GM18519 (cell line): Measurements from ENCODE around the gene MATK.

Source experiments
- ATAC-seq: cut with Tn5 transposase; IDR thresholded peaks from one replicate; pipeline ENCODE4 v1.9.1; 2021; ENCODE audit warnings: mild to moderate bottlenecking, moderate library complexity; ENCODE audit not compliant: unreplicated experiment, low FRiP score

The MATK gene

DNA sequence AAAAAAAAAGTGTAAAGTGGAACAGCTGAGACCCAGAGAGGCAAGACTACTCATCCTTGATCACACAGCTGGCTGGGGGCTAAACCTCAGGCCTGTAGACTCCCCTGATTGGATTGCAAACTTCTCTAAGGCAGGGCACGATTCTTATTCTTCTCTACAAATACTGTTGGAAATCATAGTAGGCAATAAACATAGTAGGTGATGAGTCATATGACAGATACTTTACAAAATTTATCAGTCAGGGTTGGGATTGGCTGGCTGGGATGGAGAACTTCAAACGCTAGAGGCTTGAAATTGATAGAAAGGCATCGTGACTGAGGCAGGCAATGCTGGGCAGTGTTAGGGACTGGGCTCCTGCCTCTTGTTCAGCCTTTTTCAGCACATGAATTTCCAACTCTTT lies 5.9 kb upstream of the MATK start:
- ATAC-seq, result no peak

- ATAC-seq, result no peak
These were observed 4.8 kb upstream of the MATK start for GRCh38 chr19:3790941-3791340.

GRCh38 chr19:3790209-3790734 lies 4.1 kb upstream of the MATK start:
- ATAC-seq, result no peak

GRCh38 chr19:3788996-3789778 lies 3.0 kb upstream of the MATK start:
- no peak for ATAC-seq

GRCh38 chr19:3785451-3785937 lies 687 bp downstream of the MATK start:
- ATAC-seq, result no peak

DNA sequence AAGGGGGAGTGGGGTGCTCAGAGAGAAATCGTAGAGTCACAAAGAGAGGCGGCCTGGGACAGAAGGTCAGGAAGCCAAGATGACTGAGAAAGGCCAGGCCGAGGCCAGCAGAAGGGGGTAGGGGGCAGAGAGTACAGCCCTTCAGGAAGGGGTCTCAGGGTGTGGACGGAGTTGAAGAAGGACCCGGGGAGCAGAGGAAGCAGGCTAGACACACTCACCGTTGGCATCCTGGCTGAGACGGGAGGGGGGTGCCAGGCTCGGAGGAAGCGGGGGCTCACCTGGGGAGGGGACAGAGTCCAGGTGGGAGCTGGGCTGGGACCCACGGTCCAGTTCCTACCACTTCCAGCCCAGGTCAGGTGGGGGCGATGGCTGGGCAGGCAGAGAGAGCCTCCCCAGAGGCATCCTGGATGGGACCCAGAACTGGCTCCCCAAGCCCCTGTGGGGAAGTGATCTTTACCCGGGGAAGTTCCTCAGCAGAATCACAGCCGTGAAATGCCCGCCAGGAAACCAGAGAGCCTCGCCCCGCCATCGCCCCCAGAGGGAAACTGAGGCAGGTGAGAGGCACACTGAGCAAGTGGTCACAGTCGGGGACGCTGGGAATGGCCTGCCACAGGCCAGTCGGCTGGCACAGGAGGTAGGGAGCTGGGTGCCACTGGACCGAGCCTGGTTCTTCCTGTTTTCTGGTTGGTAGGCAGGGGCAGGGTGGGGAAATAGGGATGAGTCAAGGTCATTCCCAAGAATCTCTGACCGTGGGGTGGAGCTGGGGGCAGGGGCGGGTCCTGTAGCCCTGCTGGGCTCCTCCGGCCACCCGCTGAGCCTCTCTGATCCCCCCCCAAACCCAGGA lies 1.4 kb downstream of the MATK start:
- ATAC-seq, result no peak

GRCh38 chr19:3783660-3784584 lies 2.3 kb downstream of the MATK start:
- no peak for ATAC-seq

- no peak for ATAC-seq
These were observed 3.3 kb downstream of the MATK start for GRCh38 chr19:3782903-3783302.

DNA sequence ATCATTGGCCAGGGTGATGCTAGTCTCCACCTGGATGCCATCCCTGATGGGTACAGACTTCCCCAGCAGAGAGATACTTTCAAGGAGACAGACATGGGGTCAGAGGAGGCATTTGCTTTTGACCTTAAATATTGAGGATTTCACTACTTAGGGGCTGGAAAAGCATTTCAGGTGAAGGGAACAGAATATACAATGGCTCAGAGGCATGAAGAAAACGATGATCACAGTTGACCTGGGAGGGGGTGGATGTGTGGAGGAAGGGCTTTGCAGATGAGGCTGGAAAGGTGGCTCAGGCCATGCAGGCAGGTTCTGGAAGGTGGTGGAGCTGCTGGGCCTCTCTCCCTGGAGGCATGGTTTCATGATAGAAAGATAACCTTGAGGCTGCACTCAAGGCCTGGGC lies 3.9 kb downstream of the MATK start:
- no peak for ATAC-seq

- ATAC-seq, result no peak
These were observed 4.6 kb downstream of the MATK start for GRCh38 chr19:3781603-3782002.

- no peak for ATAC-seq
These were observed 5.3 kb downstream of the MATK start for GRCh38 chr19:3780786-3781304.

- no peak for ATAC-seq
These were observed 7.1 kb downstream of the MATK start for GRCh38 chr19:3778899-3779723.

- no peak for ATAC-seq
These were observed 7.9 kb downstream of the MATK start for GRCh38 chr19:3778104-3778867.

DNA sequence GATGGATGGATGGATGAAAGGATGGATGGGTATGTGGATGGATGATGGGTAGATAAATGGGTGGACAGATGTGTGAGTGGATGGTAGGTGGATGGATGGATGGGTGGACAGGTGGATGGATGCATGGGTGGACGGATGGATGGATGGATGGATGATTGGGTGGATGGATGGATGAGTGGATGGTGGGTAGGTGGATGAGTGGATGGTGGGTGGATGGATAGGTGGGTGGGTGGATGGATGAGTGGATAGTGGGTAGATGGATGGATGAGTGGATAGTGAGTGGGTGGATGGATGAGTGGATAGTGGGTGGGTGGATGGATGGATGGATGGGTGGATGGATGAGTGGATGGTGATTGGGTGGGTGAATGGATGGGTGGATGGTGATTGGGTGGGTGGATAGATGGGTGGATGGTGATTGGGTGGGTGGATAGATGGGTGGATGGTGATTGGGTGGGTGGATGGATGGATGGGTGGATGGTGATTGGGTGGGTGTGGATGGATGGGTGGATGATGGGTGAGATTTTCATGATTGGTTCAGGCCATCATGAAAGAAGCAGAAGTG lies 9.6 kb downstream of the MATK start:
- no peak for ATAC-seq

DNA sequence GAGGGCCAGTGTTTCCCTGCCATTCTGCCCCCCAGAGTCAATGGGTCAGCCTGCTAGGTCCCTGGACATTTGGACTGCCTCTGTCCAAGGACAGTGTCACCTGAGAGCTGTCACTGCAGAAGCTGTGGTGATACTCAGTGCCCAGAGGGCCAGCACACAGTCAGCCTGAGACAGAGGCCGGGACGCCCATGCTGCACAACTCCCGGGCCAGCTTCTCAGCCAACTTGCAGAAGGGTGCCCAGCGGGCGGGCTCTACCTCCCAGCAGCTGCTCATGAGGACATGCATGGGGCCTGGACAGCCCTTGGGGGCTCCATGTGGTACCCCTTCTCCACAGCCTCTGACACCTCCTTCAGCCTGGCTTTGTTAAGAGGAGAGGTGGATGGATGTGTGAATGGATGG lies 10.3 kb downstream of the MATK start:
- no peak for ATAC-seq

DNA sequence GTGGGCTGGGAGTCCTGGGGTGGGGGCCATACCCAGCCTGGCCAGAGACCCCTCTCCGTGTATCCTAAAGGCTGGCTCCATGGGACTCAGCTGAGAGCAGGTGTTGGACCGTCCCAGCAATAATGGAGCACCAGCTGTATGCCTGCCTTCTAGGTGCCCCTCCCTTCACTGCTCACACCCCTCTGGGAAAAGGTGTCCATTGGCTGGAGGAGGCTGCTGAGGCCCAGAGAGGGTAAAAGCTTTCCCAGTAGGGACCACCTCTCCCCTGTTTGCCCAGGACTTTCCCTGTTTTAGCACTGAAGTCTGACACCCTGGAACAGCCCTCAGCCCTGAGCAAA lies 10.8 kb downstream of the MATK start:
- ATAC-seq, result no peak

DNA sequence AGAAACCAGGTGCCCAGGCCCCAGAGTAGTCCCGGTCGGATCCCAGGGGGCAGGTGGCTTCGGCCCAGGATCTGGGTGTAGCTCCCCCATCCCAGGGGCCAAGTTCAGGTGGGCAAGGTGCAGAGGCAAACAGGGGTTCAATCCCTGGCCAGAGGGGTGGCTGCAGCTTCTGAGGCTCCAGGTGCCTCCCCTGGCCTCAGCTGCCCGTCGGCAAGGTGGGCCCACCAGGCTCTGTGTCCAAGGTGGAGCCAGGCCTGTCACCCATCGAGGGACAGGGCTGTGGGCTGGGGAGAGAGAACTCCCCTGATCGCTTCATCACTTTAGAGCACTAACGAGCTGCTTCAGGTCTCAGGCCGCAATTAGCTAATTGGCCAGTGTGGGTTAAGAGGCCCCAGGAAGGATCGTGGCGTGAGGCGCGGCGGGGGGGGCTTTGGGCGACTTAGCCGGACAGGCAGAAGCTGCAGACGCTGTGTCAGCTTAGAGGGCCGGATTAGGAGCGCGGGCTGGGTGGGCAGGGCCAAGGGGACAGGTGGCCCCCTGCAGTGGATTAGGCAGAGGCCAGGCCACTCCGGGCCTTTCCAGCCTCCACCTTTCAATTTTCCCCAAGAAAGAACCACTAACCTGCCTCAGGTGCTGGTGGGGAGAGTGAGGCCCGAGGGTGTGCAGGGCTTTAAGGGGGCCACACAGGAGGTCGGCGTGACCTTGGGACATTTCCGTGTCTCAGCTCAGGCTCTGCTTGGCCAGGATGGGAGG lies 11.4 kb downstream of the MATK start:
- ATAC-seq, result no peak
